Spleen (tissue), 11 donors: ENCODE data around the gene RAB14. TPM values are rescaled to one million over a fixed set of nuclear protein-coding genes. Genes with fewer than 3 reads are reported as not detected.

Experiments used
- DNase-seq: peaks from one replicate; pipeline ENCODE4 v3.0.0-alpha.2; 2020
- H3K27ac ChIP-seq, 8 donors: fragments of 200-600 bp; sonication (generic) in 7 of 8; 1 replicate in 4 of 8; 2 replicates in 4 of 8; pipeline versions ENCODE4 v1.5.0 to v1.8.0; 2016 to 2021; ENCODE audit warnings: inconsistent platforms in 4 of 8, mild to moderate bottlenecking in 4 of 8, moderate library complexity in 1 of 8
- H3K27me3 ChIP-seq, 7 donors: fragments of 200-600 bp; sonication (generic) in 6 of 7; replicated peaks in 1 of 7; 1 replicate in 4 of 7; 2 replicates in 3 of 7; pipeline versions ENCODE4 v1.5.0 to v1.8.0; 2016 to 2021; ENCODE audit warnings: inconsistent platforms in 3 of 7, mild to moderate bottlenecking in 1 of 7
- H3K36me3 ChIP-seq, 6 donors: fragments of 200-600 bp; sonication (generic) in 5 of 6; 1 replicate in 4 of 6; 2 replicates in 2 of 6; pipeline versions ENCODE4 v1.5.0 to v1.8.0; 2016 to 2021; ENCODE audit warnings: inconsistent platforms in 2 of 6
- H3K4me1 ChIP-seq, 6 donors: fragments of 200-600 bp; sonication (generic) in 5 of 6; 1 replicate in 3 of 6; 2 replicates in 3 of 6; pipeline versions ENCODE4 v1.5.0 to v1.8.0; 2016 to 2021; ENCODE audit warnings: inconsistent platforms in 3 of 6
- H3K4me3 ChIP-seq, 8 donors: fragments of 200-600 bp; sonication (generic) in 7 of 8; 1 replicate in 4 of 8; 2 replicates in 4 of 8; pipeline versions ENCODE4 v1.5.0 to v1.8.0; 2016 to 2021; ENCODE audit warnings: inconsistent platforms in 4 of 8, mild to moderate bottlenecking in 4 of 8, moderate library complexity in 2 of 8
- H3K9me3 ChIP-seq, 8 donors: fragments of 200-600 bp; sonication (generic) in 7 of 8; 1 replicate in 4 of 8; 2 replicates in 4 of 8; pipeline versions ENCODE4 v1.5.0 to v1.8.0; 2016 to 2021; ENCODE audit warnings: inconsistent platforms in 4 of 8
- POLR2A ChIP-seq, 3 donors: fragments of 450-650 bp; IDR thresholded peaks; one replicate each; pipeline ENCODE4 v1.5.1; 2017; ENCODE audit warnings: antibody characterized with exemption in 3 of 3, mild to moderate bottlenecking in 1 of 3
- POLR2AphosphoS5 ChIP-seq, 3 donors: sonication (generic); formaldehyde crosslinking; IDR thresholded peaks; one replicate each; pipeline ENCODE4 v1.5.1; 2017; ENCODE audit warnings: antibody characterized with exemption in 3 of 3
- WGBS, 5 donors: extraction: QIAGEN DNeasy Blood & Tissue Kit in 3 of 5; methylation state at CpG; one replicate each; pipeline versions ENCODE4 v1.1.5 to v1.1.7; 2013 to 2018; 5-methylcytosine and 5-hydroxymethylcytosine counted together
- intact Hi-C: fragments of 100-400 bp; cut with DNase I; formaldehyde crosslinking; loops from one replicate; pipeline ENCODE4 v1.15.0; 2023; ENCODE audit warnings: low total_unique reads
- polyA plus RNA-seq, 3 donors: library from polyadenylated mRNA; stranded (reverse); fragments of 200-250 nt; gene quantifications; one replicate each; pipeline ENCODE4 v1.2.1, GENCODE V29; 2013
- total RNA-seq, 7 donors: library from RNA; depleted of rRNA in 3 of 7; stranded (reverse); fragments of >200 nt in 3 of 7; fragmentation: NEBNext Ultra II Directional in 4 of 7; extraction: Animal tissue kit (Norgen Biotek cat#: 25700) in 4 of 7; gene quantifications; one replicate each; pipeline versions ENCODE4 v1.1.0 to v1.2.1, GENCODE V29; 2016 to 2021
- TF ChIP-seq, protein P1 (sequence below), 11 experiments: fragments of 200-600 bp in 7 of 11; fragments of 450-650 bp in 4 of 11; sonication (generic) in 4 of 11; IDR thresholded peaks in 8 of 11; conservative IDR thresholded peaks in 3 of 11; 1 replicate in 7 of 11; 2 replicates in 4 of 11; pipeline versions ENCODE4 v1.4.0 to v1.8.0; 2016 to 2021; ENCODE audit warnings: antibody characterized with exemption in 11 of 11, inconsistent platforms in 4 of 11, mild to moderate bottlenecking in 1 of 11
- donor health status: healthy with polysubstance abuse.
- donor health status: DM: no; HTN: no; CAD: no; lungs with moderate emphysema.
- donor health status: DM: no; HTN: no; CAD: no.
- donor health status: Bipolar disorder and iron deficiency.
- donor health status: healthy.
- donor health status: DM: no; HTN: no; CAD: no.
- donor health status: DM: yes; HTN: yes; CAD: no.

Gene RAB14
- total and polyA plus RNA-seq, 10 donors = 20.4 to 75.2 (median 49.6) TPM

DNA sequence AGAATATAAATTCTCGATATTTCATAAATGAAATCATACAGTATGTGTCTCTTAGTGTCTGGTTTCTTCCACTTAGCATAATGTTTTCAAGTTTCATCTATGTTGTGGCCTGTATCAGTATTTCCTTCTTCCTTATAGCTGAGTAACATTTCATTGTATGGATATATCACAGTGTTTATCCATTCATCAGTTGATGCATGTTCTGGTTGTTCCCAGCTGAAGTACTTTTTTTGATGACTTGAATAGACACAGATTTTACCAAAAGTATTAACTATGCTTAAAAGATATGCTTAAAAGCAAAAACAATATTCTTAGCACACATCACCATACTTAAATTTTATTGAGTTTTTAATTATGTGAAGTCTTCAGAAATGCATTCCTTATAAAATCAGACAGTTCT is 12.7 kb downstream of the RAB14 start:
- WGBS, 5 donors = 87 to 100% (median 93%) methylated on average over 1 of the region's 1 CpG
- Histone ChIP-seq H3K4me3 (no peak overlapping the region), H3K36me3 (peaks cover 0 to 44% (median 8%) of the 10 kb centered on the region in 6 donors), H3K27me3 (no peaks in the 10 kb centered on the region), H3K9me3 (no peaks in the 10 kb centered on the region), H3K4me1 (peaks cover 37 to 100% (median 88%) of the 10 kb centered on the region in 6 donors), H3K27ac (no peak overlapping the region)
- TF ChIP-seq, protein P1, sequence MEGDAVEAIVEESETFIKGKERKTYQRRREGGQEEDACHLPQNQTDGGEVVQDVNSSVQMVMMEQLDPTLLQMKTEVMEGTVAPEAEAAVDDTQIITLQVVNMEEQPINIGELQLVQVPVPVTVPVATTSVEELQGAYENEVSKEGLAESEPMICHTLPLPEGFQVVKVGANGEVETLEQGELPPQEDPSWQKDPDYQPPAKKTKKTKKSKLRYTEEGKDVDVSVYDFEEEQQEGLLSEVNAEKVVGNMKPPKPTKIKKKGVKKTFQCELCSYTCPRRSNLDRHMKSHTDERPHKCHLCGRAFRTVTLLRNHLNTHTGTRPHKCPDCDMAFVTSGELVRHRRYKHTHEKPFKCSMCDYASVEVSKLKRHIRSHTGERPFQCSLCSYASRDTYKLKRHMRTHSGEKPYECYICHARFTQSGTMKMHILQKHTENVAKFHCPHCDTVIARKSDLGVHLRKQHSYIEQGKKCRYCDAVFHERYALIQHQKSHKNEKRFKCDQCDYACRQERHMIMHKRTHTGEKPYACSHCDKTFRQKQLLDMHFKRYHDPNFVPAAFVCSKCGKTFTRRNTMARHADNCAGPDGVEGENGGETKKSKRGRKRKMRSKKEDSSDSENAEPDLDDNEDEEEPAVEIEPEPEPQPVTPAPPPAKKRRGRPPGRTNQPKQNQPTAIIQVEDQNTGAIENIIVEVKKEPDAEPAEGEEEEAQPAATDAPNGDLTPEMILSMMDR (IDR thresholded peaks at IDR 0.05 in 8 of 11, conservative IDR thresholded peaks at IDR 0.05 in 3 of 11) = no peak
- TF ChIP-seq POLR2A (IDR thresholded peaks at IDR 0.05) (no peak), POLR2AphosphoS5 (IDR thresholded peaks at IDR 0.05) (no peak)
- intact Hi-C loops = no loop called here
- DNase-seq = no peak

GRCh38 chr9:121187636-121188305 is 13.9 kb downstream of the RAB14 start:
- peaks cover 37 to 100% (median 87%) of the 10 kb centered on the region in 6 donors for H3K4me1 ChIP-seq
- no peaks in the 10 kb centered on the region for H3K27me3 ChIP-seq
- WGBS, 5 donors = 67 to 75% (median 68%) methylated on average over 3 of the region's 3 CpGs
- peak overlapping the region in 3 of 8 donors; percentile 12 to 62 (median 23) for H3K27ac ChIP-seq
- no peak for DNase-seq
- TF ChIP-seq POLR2AphosphoS5 (IDR thresholded peaks at IDR 0.05) = no peak
- TF ChIP-seq POLR2A (IDR thresholded peaks at IDR 0.05) = no peak
- TF ChIP-seq, protein P1 (IDR thresholded peaks at IDR 0.05 in 8 of 11, conservative IDR thresholded peaks at IDR 0.05 in 3 of 11) = no peak
- intact Hi-C loops = no loop called here
- H3K4me3 ChIP-seq = no peak overlapping the region
- H3K9me3 ChIP-seq = no peaks in the 10 kb centered on the region
- H3K36me3 ChIP-seq = peaks cover 0 to 55% (median 8%) of the 10 kb centered on the region in 6 donors

GRCh38 chr9:121185774-121186403 is 15.8 kb downstream of the RAB14 start:
- no peak for DNase-seq
- no peaks in the 10 kb centered on the region for H3K27me3 ChIP-seq
- intact Hi-C loops = no loop called here
- WGBS, 5 donors = 71 to 88% (median 82%) methylated on average over 4 of the region's 4 CpGs
- no peak overlapping the region for H3K4me3 ChIP-seq
- H3K4me1 ChIP-seq = peaks cover 27 to 97% (median 75%) of the 10 kb centered on the region in 6 donors
- H3K36me3 ChIP-seq = peaks cover 0 to 74% (median 21%) of the 10 kb centered on the region in 6 donors
- TF ChIP-seq POLR2A (IDR thresholded peaks at IDR 0.05) = no peak
- TF ChIP-seq, protein P1 (IDR thresholded peaks at IDR 0.05 in 8 of 11, conservative IDR thresholded peaks at IDR 0.05 in 3 of 11) = no peak
- no peak for TF ChIP-seq POLR2AphosphoS5 (IDR thresholded peaks at IDR 0.05)
- H3K27ac ChIP-seq = peak overlapping the region in 6 of 8 donors; percentile 17 to 75 (median 42)
- no peaks in the 10 kb centered on the region for H3K9me3 ChIP-seq

DNA sequence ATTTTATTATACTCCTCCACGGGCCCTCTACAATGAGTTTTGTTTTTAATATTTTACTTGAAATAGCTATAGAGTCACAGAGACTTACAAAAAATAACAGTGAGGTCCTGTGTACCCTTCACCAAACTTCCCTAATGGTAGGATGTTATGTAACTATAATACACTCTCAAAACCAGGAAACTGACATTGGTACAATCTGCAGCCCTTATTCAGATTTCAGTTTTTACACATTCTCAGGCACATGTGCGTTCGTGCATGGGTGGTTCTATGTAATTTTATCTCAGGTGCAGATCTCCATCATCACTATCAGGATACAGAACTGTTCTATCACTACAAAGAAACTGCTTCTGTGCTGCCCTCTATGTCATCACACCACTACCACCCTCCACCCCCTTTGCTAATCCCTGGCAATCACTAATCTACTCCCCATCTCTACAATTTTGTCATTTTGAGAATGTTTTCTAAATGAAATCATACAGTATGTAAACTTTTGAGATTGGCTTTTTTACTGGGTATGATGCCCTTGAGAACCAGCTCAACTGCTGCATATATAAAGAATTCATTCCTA is 16.4 kb downstream of the RAB14 start:
- TF ChIP-seq POLR2A (IDR thresholded peaks at IDR 0.05) = no peak
- TF ChIP-seq, protein P1 (IDR thresholded peaks at IDR 0.05 in 8 of 11, conservative IDR thresholded peaks at IDR 0.05 in 3 of 11) = no peak
- TF ChIP-seq POLR2AphosphoS5 (IDR thresholded peaks at IDR 0.05) = no peak
- Histone ChIP-seq H3K9me3 (no peaks in the 10 kb centered on the region), H3K36me3 (peaks cover 0 to 78% (median 25%) of the 10 kb centered on the region in 6 donors), H3K27ac (peak overlapping the region; percentile 12 to 75 (median 38)), H3K4me1 (peaks cover 27 to 97% (median 70%) of the 10 kb centered on the region in 6 donors), H3K4me3 (no peak overlapping the region), H3K27me3 (no peaks in the 10 kb centered on the region)
- DNase-seq = no peak
- WGBS, 5 donors = 27 to 54% (median 38%) methylated on average over 3 of the region's 3 CpGs
- intact Hi-C loops = no loop called here
